BJ (cell line): ENCODE measurements around the gene ARHGAP35. TPM values are rescaled to one million over a fixed set of nuclear protein-coding genes. Genes with fewer than 3 reads are reported as not detected.

Experiments used
- CTCF ChIA-PET: fragments of 350-600 bp; formaldehyde crosslinking; extraction: SDS; loops from one replicate; lab custom pipeline; 2021; ENCODE audit warnings: antibody characterized with exemption, inconsistent platforms; lab: Yijun Ruan, JAX
- POLR2A ChIA-PET: fragments of 300-600 bp; sonication (Branson Sonifier 250); formaldehyde crosslinking; extraction: SDS; loops from one replicate; lab custom pipeline; 2021; ENCODE audit warnings: antibody characterized with exemption; lab: Charles Lee
- DNase-seq: peaks from one replicate; pipeline ENCODE4 v3.0.0-alpha.2; 2011; ENCODE audit warnings: low read depth
- H3K27me3 ChIP-seq: 2 replicates; pipeline ENCODE4 v1.6.0; 2011; ENCODE audit warnings: low read length; ENCODE audit not compliant: control insufficient read depth, insufficient read depth
- H3K36me3 ChIP-seq: 2 replicates; pipeline ENCODE4 v1.5.1; 2011; ENCODE audit warnings: low read length; ENCODE audit not compliant: control insufficient read depth, insufficient read depth
- H3K4me3 ChIP-seq: 2 replicates; pipeline ENCODE4 v1.5.1; 2011; ENCODE audit warnings: low read depth, mild to moderate bottlenecking, control low read depth, low read length
- CTCF ChIP-seq: IDR thresholded peaks from 2 replicates; pipeline ENCODE4 v1.5.1; 2011; ENCODE audit warnings: low read depth, mild to moderate bottlenecking, control low read depth, inconsistent platforms, low read length, moderate library complexity; ENCODE audit not compliant: insufficient read depth
- polyA plus RNA-seq: library from polyadenylated mRNA; depleted of rRNA; stranded (reverse); fragments of >200 nt; gene quantifications from 2 replicates; pipeline ENCODE4 v1.2.3, GENCODE V29; 2011

The ARHGAP35 gene
- polyA plus RNA-seq, 1 experiment = 36.8 TPM

GRCh38 chr19:46838160-46838559, 22.6 kb upstream of the ARHGAP35 start:
- no peak overlapping the region for H3K4me3 ChIP-seq
- peaks cover 20% of the 10 kb centered on the region for H3K36me3 ChIP-seq
- POLR2A ChIA-PET = no interaction called here
- TF ChIP-seq CTCF = no peak
- H3K27me3 ChIP-seq = no peaks in the 10 kb centered on the region
- CTCF ChIA-PET = interaction anchor here (1.1 to 4.2 kb wide), 3 partner anchors 53 to 88 kb away, joined by 3 to 23 read pairs (median 4); no protein-coding TSS in a partner anchor
- no peak for DNase-seq

- DNase-seq = no peak
- POLR2A ChIA-PET = interaction anchor here (0.6 to 0.7 kb wide), 4 partner anchors 10 to 239 kb away, joined by 4 to 10 read pairs (median 8); no protein-coding TSS in a partner anchor
- H3K27me3 ChIP-seq = no peaks in the 10 kb centered on the region
Measured at GRCh38 chr19:46839752-46840497, 20.9 kb upstream of the ARHGAP35 start.

GRCh38 chr19:46840498-46840942, 20.3 kb upstream of the ARHGAP35 start:
- H3K27me3 ChIP-seq = no peaks in the 10 kb centered on the region
- ChIA-PET POLR2A (interaction anchor here (0.6 to 0.7 kb wide), 4 partner anchors 11 to 240 kb away, joined by 4 to 10 read pairs (median 8); no protein-coding TSS in a partner anchor), CTCF (interaction anchor here (0.7 to 5.5 kb wide), 25 partner anchors 9 to 172 kb away, joined by 3 to 89 read pairs (median 7); partner anchors contain the start of genes AP2S1 and SLC1A5)
- TF ChIP-seq CTCF = peak; percentile 90
- peaks cover 25% of the 10 kb centered on the region for H3K36me3 ChIP-seq
- no peak for DNase-seq
- H3K4me3 ChIP-seq = no peak overlapping the region

More at GRCh38 chr19:46839752-46840497, 20.9 kb upstream of the ARHGAP35 start:
- no peak for TF ChIP-seq CTCF
- peaks cover 25% of the 10 kb centered on the region for H3K36me3 ChIP-seq
- CTCF ChIA-PET = interaction anchor here (0.7 to 5.5 kb wide), 23 partner anchors 8 to 173 kb away, joined by 3 to 89 read pairs (median 7); partner anchors contain the start of genes AP2S1 and SLC1A5
- no peak overlapping the region for H3K4me3 ChIP-seq

DNA sequence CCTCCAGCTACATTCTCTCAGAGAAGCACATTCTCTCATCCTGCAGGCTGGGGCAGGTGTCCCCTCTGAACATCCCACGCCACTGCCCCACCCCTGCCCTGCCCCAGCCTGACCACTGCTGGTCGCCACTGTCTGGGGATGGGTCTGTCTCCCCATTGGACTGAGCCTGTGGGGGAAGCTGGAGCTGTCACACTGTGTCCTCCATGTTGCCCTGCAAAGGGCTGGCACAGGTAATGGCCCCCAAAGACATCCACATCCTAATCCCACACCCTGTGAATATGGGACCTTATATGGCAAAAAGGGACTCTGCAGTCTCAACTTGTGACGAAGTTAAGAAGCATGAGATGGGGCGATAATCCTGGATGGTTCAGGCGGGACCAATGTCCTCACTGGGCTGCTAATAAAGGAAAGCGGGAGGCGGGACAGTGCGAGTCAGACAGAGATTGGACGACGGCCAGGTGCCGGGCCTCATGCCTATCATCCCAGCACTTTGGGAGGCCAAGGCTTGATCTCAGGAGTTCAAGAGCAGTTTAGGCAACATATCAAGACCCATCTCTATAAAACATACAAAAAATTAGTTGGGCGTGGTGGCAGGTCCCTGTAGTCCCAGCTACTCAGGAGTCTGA, 19.2 kb upstream of the ARHGAP35 start:
- H3K36me3 ChIP-seq = peaks cover 24% of the 10 kb centered on the region
- H3K4me3 ChIP-seq = no peak overlapping the region
- ChIA-PET CTCF (interaction anchor here (0.9 to 5.5 kb wide), 10 partner anchors 55 to 156 kb away, joined by 3 to 89 read pairs (median 8); partner anchors contain the start of gene SLC1A5), POLR2A (no interaction called here)
- TF ChIP-seq CTCF = no peak
- H3K27me3 ChIP-seq = no peaks in the 10 kb centered on the region
- no peak for DNase-seq

GRCh38 chr19:46842791-46843190, 18.0 kb upstream of the ARHGAP35 start:
- H3K4me3 ChIP-seq = no peak overlapping the region
- peaks cover 22% of the 10 kb centered on the region for H3K36me3 ChIP-seq
- no peak for TF ChIP-seq CTCF
- H3K27me3 ChIP-seq = no peaks in the 10 kb centered on the region
- no peak for DNase-seq
- ChIA-PET POLR2A (no interaction called here), CTCF (interaction anchor here (1.8 to 5.5 kb wide), 2 partner anchors 13 to 85 kb away, joined by 5 to 89 read pairs; no protein-coding TSS in a partner anchor)
